Natural killer cell (primary cell): Measurements from ENCODE around the gene APC. TPM values are rescaled to one million over a fixed set of nuclear protein-coding genes. Genes with fewer than 3 reads are reported as not detected.

Experiments
- ATAC-seq, 3 donors: fragments of 150-1000 bp in 2 of 3; fragments of 200-7000 bp in 1 of 3; cut with Tn5 transposase; 1 replicate in 1 of 3; 2 replicates in 2 of 3; pipeline ENCODE4 v1.10.0; 2021; ENCODE audit warnings: mild to moderate bottlenecking in 2 of 3, moderate library complexity in 2 of 3
- DNase-seq, 2 donors: peaks; one replicate each; pipeline versions ENCODE4 v3.0.0 to v3.0.0-alpha.2; 2013 to 2021; ENCODE audit warnings: mixed read lengths in 1 of 2
- H3K27ac ChIP-seq: one replicate; pipeline ENCODE4 v1.5.1; 2013; ENCODE audit warnings: mild to moderate bottlenecking, low read length
- H3K27me3 ChIP-seq: one replicate; pipeline ENCODE4 v1.6.1; 2013; ENCODE audit warnings: low read length; ENCODE audit not compliant: control insufficient read depth, insufficient read depth
- H3K36me3 ChIP-seq: one replicate; pipeline ENCODE4 v1.6.1; 2013; ENCODE audit warnings: low read length; ENCODE audit not compliant: control insufficient read depth, insufficient read depth
- H3K4me1 ChIP-seq: one replicate; pipeline ENCODE4 v1.6.1; 2013; ENCODE audit warnings: low read length; ENCODE audit not compliant: control insufficient read depth, insufficient read depth
- H3K4me3 ChIP-seq: one replicate; pipeline ENCODE4 v1.5.1; 2013; ENCODE audit warnings: low read length
- H3K9me3 ChIP-seq: one replicate; pipeline ENCODE4 v1.6.1; 2013; ENCODE audit warnings: low read length; ENCODE audit not compliant: control insufficient read depth, insufficient read depth
- H3K27ac Mint-ChIP-seq, 2 donors: one replicate each; pipeline ENCODE4 v1.8.0; 2022; ENCODE audit warnings: mild to moderate bottlenecking in 2 of 2, mixed read lengths in 2 of 2, moderate library complexity in 1 of 2
- H3K27me3 Mint-ChIP-seq, 2 donors: one replicate each; pipeline ENCODE4 v1.8.0; 2022; ENCODE audit warnings: low read depth in 2 of 2, mixed read lengths in 2 of 2
- H3K36me3 Mint-ChIP-seq: one replicate; pipeline ENCODE4 v1.8.0; 2022; ENCODE audit warnings: mixed read lengths
- H3K4me1 Mint-ChIP-seq, 2 donors: one replicate each; pipeline ENCODE4 v1.8.0; 2022; ENCODE audit warnings: mixed read lengths in 2 of 2
- H3K4me3 Mint-ChIP-seq: one replicate; pipeline ENCODE4 v1.8.0; 2022; ENCODE audit warnings: mild to moderate bottlenecking, moderate library complexity, mixed read lengths
- H3K9me3 Mint-ChIP-seq, 2 donors: one replicate each; pipeline ENCODE4 v1.8.0; 2022; ENCODE audit warnings: mixed read lengths in 2 of 2
- WGBS: methylation state at CpG from one replicate; pipeline ENCODE4 v1.1.7; 2013; ENCODE audit warnings: missing lambda C conversion rate; ENCODE audit not compliant: insufficient coverage; 5-methylcytosine and 5-hydroxymethylcytosine counted together
- intact Hi-C: fragments of 100-400 bp; cut with micrococcal nuclease; formaldehyde crosslinking; loops from one replicate; pipeline ENCODE4 v1.14.2; 2022
- total RNA-seq, 4 donors: library from RNA; stranded (reverse); fragments of 120-200 nt in 1 of 4; gene quantifications; one replicate each; pipeline versions ENCODE4 v1.2.3 to v1.2.4, GENCODE V29; 2013 to 2022
- TF ChIP-seq, protein P1 (sequence below): fragments of 200-600 bp; IDR thresholded peaks from one replicate; pipeline ENCODE4 v1.8.0; 2022; ENCODE audit warnings: antibody characterized with exemption

APC gene
- total RNA-seq, 3 donors from 2014 or later (not counting 1 experiment from before 2014, with no cell fraction given): 40.1 to 52.3 (median 49.0) TPM

DNA sequence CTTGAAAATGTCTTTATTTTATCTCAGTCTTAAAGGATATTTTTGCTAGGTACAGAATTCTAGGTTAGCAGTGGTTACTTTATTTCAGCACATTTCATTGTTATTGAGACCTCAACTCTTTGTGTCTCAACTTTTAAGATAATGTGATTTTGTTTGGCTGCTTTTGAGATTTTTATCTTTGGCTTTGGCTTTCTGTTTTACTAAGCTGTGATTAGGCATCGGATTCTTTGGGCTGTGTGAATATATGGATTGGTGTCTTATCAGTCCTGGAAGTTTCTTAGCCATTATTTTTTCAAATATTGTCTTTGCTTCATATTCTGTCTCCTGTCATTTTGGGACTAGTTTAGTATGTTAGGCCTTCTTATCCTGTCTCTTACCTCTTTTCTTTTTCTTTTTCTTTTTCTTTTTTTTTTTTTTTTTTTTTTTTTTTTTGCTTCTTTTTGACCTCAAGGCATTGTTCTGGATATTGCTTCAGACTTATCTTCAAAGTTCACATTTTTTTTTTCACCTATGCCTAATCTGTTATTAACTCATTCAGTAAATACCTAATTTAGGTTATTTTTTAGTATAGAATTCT lies 20.1 kb upstream of the APC start:
- Histone ChIP-seq H3K4me3 (no peak overlapping the region), H3K36me3 (no peaks in the 10 kb centered on the region), H3K9me3 (no peaks in the 10 kb centered on the region), H3K4me1 (no peaks in the 10 kb centered on the region), H3K27me3 (no peaks in the 10 kb centered on the region), H3K27ac (no peak overlapping the region)
- ATAC-seq: no peak
- Mint-ChIP-seq H3K9me3 (no peaks in the 10 kb centered on the region), H3K27ac (peak overlapping the region in 1 of 2 donors; percentile 9), H3K36me3 (no peaks in the 10 kb centered on the region), H3K27me3 (no peaks in the 10 kb centered on the region), H3K4me3 (no peak overlapping the region), H3K4me1 (peaks cover 50 to 65% of the 10 kb centered on the region in 2 donors)
- intact Hi-C loops: no loop called here
- DNase-seq: no peak
- TF ChIP-seq, protein P1, sequence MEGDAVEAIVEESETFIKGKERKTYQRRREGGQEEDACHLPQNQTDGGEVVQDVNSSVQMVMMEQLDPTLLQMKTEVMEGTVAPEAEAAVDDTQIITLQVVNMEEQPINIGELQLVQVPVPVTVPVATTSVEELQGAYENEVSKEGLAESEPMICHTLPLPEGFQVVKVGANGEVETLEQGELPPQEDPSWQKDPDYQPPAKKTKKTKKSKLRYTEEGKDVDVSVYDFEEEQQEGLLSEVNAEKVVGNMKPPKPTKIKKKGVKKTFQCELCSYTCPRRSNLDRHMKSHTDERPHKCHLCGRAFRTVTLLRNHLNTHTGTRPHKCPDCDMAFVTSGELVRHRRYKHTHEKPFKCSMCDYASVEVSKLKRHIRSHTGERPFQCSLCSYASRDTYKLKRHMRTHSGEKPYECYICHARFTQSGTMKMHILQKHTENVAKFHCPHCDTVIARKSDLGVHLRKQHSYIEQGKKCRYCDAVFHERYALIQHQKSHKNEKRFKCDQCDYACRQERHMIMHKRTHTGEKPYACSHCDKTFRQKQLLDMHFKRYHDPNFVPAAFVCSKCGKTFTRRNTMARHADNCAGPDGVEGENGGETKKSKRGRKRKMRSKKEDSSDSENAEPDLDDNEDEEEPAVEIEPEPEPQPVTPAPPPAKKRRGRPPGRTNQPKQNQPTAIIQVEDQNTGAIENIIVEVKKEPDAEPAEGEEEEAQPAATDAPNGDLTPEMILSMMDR: no peak
- WGBS: 67% methylated on average over 1 of the region's 1 CpG

GRCh38 chr5:112718344-112718743 lies 19.3 kb upstream of the APC start:
- no peak overlapping the region for H3K4me3 Mint-ChIP-seq
- Histone ChIP-seq H3K36me3 (no peaks in the 10 kb centered on the region), H3K27ac (no peak overlapping the region), H3K4me3 (no peak overlapping the region), H3K4me1 (no peaks in the 10 kb centered on the region), H3K27me3 (no peaks in the 10 kb centered on the region), H3K9me3 (no peaks in the 10 kb centered on the region)
- TF ChIP-seq, protein P1: no peak
- DNase-seq (no peak), ATAC-seq (no peak)
- H3K4me1 Mint-ChIP-seq: peaks cover 54 to 70% of the 10 kb centered on the region in 2 donors
- no peaks in the 10 kb centered on the region for H3K36me3 Mint-ChIP-seq
- H3K27me3 Mint-ChIP-seq: no peaks in the 10 kb centered on the region
- no peaks in the 10 kb centered on the region for H3K9me3 Mint-ChIP-seq
- H3K27ac Mint-ChIP-seq: no peak overlapping the region
- WGBS: 97% methylated on average over 2 of the region's 2 CpGs
- intact Hi-C loops: no loop called here

DNA sequence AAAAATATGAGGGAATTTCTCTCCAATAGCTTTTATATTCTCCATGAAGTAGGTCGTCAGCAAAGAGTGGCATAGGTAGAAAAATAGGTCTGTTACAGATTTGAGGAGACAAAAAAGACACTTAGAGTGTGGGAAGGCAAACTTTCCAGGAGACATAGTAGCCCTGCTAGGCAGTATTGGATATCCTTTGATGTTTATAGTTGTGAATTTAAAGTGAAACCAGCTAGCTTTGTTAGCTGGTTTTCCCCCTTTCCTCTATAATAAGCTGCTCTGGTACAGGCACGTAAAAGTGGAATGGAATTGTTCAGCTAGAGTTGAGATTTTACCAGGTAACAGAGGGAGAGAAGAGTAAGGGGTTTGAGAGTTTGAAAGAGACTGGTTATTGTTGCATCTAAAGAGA lies 17.1 kb upstream of the APC start:
- Mint-ChIP-seq H3K27me3 (no peaks in the 10 kb centered on the region), H3K36me3 (no peaks in the 10 kb centered on the region), H3K4me1 (peaks cover 58 to 79% of the 10 kb centered on the region in 2 donors), H3K9me3 (no peaks in the 10 kb centered on the region), H3K27ac (peak overlapping the region in 1 of 2 donors; percentile 1), H3K4me3 (no peak overlapping the region)
- Histone ChIP-seq H3K27me3 (no peaks in the 10 kb centered on the region), H3K9me3 (no peaks in the 10 kb centered on the region), H3K36me3 (no peaks in the 10 kb centered on the region), H3K4me1 (peaks cover 7% of the 10 kb centered on the region), H3K27ac (no peak overlapping the region), H3K4me3 (no peak overlapping the region)
- WGBS: 88% methylated on average over 2 of the region's 2 CpGs
- intact Hi-C loops: no loop called here
- no peak for ATAC-seq
- TF ChIP-seq, protein P1: no peak
- DNase-seq: no peak

- no peak overlapping the region for H3K4me3 ChIP-seq
- H3K27me3 ChIP-seq: no peaks in the 10 kb centered on the region
- Mint-ChIP-seq H3K4me1 (peaks cover 56 to 67% of the 10 kb centered on the region in 2 donors), H3K9me3 (no peaks in the 10 kb centered on the region), H3K27ac (peak overlapping the region in 1 of 2 donors; percentile 48), H3K36me3 (no peaks in the 10 kb centered on the region), H3K27me3 (no peaks in the 10 kb centered on the region), H3K4me3 (no peak overlapping the region)
- 46% methylated on average over 3 of the region's 4 CpGs for WGBS
- no peaks in the 10 kb centered on the region for H3K36me3 ChIP-seq
- H3K9me3 ChIP-seq: no peaks in the 10 kb centered on the region
- no peak overlapping the region for H3K27ac ChIP-seq
- peaks cover 7% of the 10 kb centered on the region for H3K4me1 ChIP-seq
- TF ChIP-seq, protein P1: no peak
- intact Hi-C loops: no loop called here
- no peak for DNase-seq
- ATAC-seq: no peak
These were observed 12.8 kb upstream of the APC start for GRCh38 chr5:112724901-112725300.
